ENCODE data around the gene PRDM16. TPM values are rescaled to one million over a fixed set of nuclear protein-coding genes. Genes with fewer than 3 reads are reported as not detected.

PRDM16 gene
- polyA plus RNA-seq, 1 donor from 2014 or later: 0.21 TPM

DNA sequence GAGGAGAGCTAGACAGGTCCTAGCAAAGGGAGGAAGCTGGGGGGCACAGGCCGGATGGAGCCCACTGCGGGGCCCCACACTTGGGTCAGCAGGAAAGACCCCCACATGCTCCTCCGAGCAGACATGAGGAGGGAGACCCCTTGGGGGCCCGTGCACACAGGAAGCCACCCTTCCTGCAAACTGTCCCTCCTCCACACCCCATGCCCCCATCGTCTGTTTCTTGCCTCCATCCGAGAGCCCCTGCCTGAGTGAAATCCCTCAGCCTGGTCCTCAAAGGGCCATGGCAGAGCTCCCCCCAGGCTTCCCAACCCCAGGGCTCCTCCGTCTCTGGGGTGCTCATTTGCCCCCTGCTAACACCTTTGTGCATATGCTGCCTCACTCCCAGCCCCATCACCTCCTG is 168.0 kb downstream of the PRDM16 start:
- no peaks in the 10 kb centered on the region for H3K27me3 ChIP-seq (ENCODE audit: insufficient read depth, low read depth, low read length)
- no peaks in the 10 kb centered on the region for H3K9me2 ChIP-seq (ENCODE audit: insufficient read depth, low read length)
- no peak overlapping the region for H2AFZ ChIP-seq (ENCODE audit: low read depth, low read length)
- no peak overlapping the region for H3K4me3 ChIP-seq (ENCODE audit: low read length)
- no peaks in the 10 kb centered on the region for H4K20me1 ChIP-seq (ENCODE audit: insufficient read depth)
- H3K9ac ChIP-seq (ENCODE audit: low read length): no peak overlapping the region
- H3K4me2 ChIP-seq (ENCODE audit: low read length): no peak overlapping the region
- no peaks in the 10 kb centered on the region for H3F3A ChIP-seq (ENCODE audit: insufficient read depth, low read length, poor library complexity, severe bottlenecking)
- H3K9me3 ChIP-seq (ENCODE audit: low read length): no peaks in the 10 kb centered on the region
- TF ChIP-seq SMC3 (conservative IDR thresholded peaks at IDR 0.05; ENCODE audit: poor library complexity) (no peak), REST (IDR thresholded peaks at IDR 0.05; ENCODE audit: borderline replicate concordance) (no peak), EZH2 (IDR thresholded peaks at IDR 0.05; ENCODE audit: borderline replicate concordance, insufficient read depth, low read length, poor library complexity, severe bottlenecking) (no peak), RAD21 (conservative IDR thresholded peaks at IDR 0.05) (no peak), TAF1 (IDR thresholded peaks at IDR 0.05; ENCODE audit: low read depth) (no peak)
- no peak overlapping the region for H3K27ac ChIP-seq (ENCODE audit: low read length)
- no peaks in the 10 kb centered on the region for H3K79me2 ChIP-seq (replicated peaks; ENCODE audit: insufficient read depth, low read length)
- H3K36me3 ChIP-seq (ENCODE audit: insufficient read depth, low read length): no peaks in the 10 kb centered on the region

DNA sequence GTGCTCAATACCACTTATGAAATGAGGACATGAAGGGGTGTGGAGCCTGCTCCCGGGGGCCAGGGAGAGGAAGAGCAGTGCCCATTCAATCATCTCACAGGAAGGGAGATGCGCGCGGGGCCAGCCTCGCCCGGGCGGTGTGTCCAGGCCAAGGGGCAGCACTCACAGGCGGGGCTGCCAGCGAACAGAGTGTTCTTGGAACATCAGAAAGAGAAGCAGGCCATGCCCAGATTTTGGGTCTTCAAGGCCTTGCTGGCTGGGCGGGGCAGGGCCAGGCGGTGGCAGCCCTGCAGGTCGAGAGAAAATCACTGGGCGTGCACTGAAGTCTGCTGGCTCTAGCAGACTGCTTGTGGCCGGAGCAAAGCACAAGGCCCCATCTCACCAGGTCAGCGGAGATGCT is 168.6 kb downstream of the PRDM16 start:
- H3K27ac ChIP-seq (ENCODE audit: low read length): no peak overlapping the region
- TF ChIP-seq TAF1 (IDR thresholded peaks at IDR 0.05; ENCODE audit: low read depth): no peak
- no peak for TF ChIP-seq EP300 (conservative IDR thresholded peaks at IDR 0.05; ENCODE audit: poor library complexity, severe bottlenecking)
- TF ChIP-seq, protein P1, sequence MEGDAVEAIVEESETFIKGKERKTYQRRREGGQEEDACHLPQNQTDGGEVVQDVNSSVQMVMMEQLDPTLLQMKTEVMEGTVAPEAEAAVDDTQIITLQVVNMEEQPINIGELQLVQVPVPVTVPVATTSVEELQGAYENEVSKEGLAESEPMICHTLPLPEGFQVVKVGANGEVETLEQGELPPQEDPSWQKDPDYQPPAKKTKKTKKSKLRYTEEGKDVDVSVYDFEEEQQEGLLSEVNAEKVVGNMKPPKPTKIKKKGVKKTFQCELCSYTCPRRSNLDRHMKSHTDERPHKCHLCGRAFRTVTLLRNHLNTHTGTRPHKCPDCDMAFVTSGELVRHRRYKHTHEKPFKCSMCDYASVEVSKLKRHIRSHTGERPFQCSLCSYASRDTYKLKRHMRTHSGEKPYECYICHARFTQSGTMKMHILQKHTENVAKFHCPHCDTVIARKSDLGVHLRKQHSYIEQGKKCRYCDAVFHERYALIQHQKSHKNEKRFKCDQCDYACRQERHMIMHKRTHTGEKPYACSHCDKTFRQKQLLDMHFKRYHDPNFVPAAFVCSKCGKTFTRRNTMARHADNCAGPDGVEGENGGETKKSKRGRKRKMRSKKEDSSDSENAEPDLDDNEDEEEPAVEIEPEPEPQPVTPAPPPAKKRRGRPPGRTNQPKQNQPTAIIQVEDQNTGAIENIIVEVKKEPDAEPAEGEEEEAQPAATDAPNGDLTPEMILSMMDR (IDR thresholded peaks at IDR 0.05; ENCODE audit: poor library complexity, severe bottlenecking): no peak
- no peak for TF ChIP-seq POLR2AphosphoS5 (IDR thresholded peaks at IDR 0.05)
- no peak for TF ChIP-seq RAD21 (conservative IDR thresholded peaks at IDR 0.05)
- no peak for TF ChIP-seq EZH2 (IDR thresholded peaks at IDR 0.05; ENCODE audit: borderline replicate concordance, insufficient read depth, low read length, poor library complexity, severe bottlenecking)
- TF ChIP-seq SMC3 (conservative IDR thresholded peaks at IDR 0.05; ENCODE audit: poor library complexity): no peak
- TF ChIP-seq MXI1 (conservative IDR thresholded peaks at IDR 0.05; ENCODE audit: poor library complexity, severe bottlenecking): no peak
- no peak for TF ChIP-seq REST (IDR thresholded peaks at IDR 0.05; ENCODE audit: borderline replicate concordance)
- H3K9me2 ChIP-seq (ENCODE audit: insufficient read depth, low read length): no peaks in the 10 kb centered on the region
- no peaks in the 10 kb centered on the region for H4K20me1 ChIP-seq (ENCODE audit: insufficient read depth)
- H3F3A ChIP-seq (ENCODE audit: insufficient read depth, low read length, poor library complexity, severe bottlenecking): no peaks in the 10 kb centered on the region
- no peak overlapping the region for H2AFZ ChIP-seq (ENCODE audit: low read depth, low read length)
- no peaks in the 10 kb centered on the region for H3K36me3 ChIP-seq (ENCODE audit: insufficient read depth, low read length)
- no peak overlapping the region for H3K4me2 ChIP-seq (ENCODE audit: low read length)
- H3K9me3 ChIP-seq (ENCODE audit: low read length): no peaks in the 10 kb centered on the region
- no peak overlapping the region for H3K9ac ChIP-seq (ENCODE audit: low read length)
- no peaks in the 10 kb centered on the region for H3K79me2 ChIP-seq (replicated peaks; ENCODE audit: insufficient read depth, low read length)
- no peak overlapping the region for H3K4me3 ChIP-seq (ENCODE audit: low read length)
- H3K27me3 ChIP-seq (ENCODE audit: insufficient read depth, low read depth, low read length): no peaks in the 10 kb centered on the region

Data from neural cell (in vitro differentiated cells).